ENCODE data around the gene FBXO4.
"Not testable (repeated sequence)": the region's sequence is repeated elsewhere in the genome, so short reads cannot be mapped to it uniquely, and the experiment has no call there.

FBXO4 gene

GRCh38 chr5:41929035-41929434, 4.0 kb downstream of the FBXO4 start:
- H3K27me3 ChIP-seq (ENCODE audit: control insufficient read depth, insufficient read depth, low read length) = no peaks in the 10 kb centered on the region
- H3K9ac ChIP-seq (ENCODE audit: low read length) = no peak overlapping the region
- H3K36me3 ChIP-seq (ENCODE audit: control insufficient read depth, insufficient read depth, low read length) = no peaks in the 10 kb centered on the region
- H3K4me1 ChIP-seq (ENCODE audit: control insufficient read depth, insufficient read depth, low read length) = peaks cover 6% of the 10 kb centered on the region
- H3K4me3 ChIP-seq (ENCODE audit: low read length) = no peak overlapping the region
- H3K27ac ChIP-seq (ENCODE audit: low read depth, low read length) = no peak overlapping the region

GRCh38 chr5:41932770-41933169, 7.7 kb downstream of the FBXO4 start:
- Histone ChIP-seq H3K27me3 (ENCODE audit: control insufficient read depth, insufficient read depth, low read length) (no peaks in the 10 kb centered on the region), H3K4me3 (ENCODE audit: low read length) (no peak overlapping the region), H3K4me1 (ENCODE audit: control insufficient read depth, insufficient read depth, low read length) (no peaks in the 10 kb centered on the region), H3K27ac (ENCODE audit: low read depth, low read length) (no peak overlapping the region), H3K36me3 (ENCODE audit: control insufficient read depth, insufficient read depth, low read length) (no peaks in the 10 kb centered on the region), H3K9ac (ENCODE audit: low read length) (no peak overlapping the region)

GRCh38 chr5:41935544-41935943, 10.5 kb downstream of the FBXO4 start:
- Histone ChIP-seq H3K9ac (ENCODE audit: low read length) (no peak overlapping the region), H3K4me3 (ENCODE audit: low read length) (no peak overlapping the region), H3K27me3 (ENCODE audit: control insufficient read depth, insufficient read depth, low read length) (no peaks in the 10 kb centered on the region), H3K36me3 (ENCODE audit: control insufficient read depth, insufficient read depth, low read length) (no peaks in the 10 kb centered on the region), H3K27ac (ENCODE audit: low read depth, low read length) (no peak overlapping the region), H3K4me1 (ENCODE audit: control insufficient read depth, insufficient read depth, low read length) (no peaks in the 10 kb centered on the region)

GRCh38 chr5:41940641-41941040, 15.6 kb downstream of the FBXO4 start:
- Histone ChIP-seq H3K4me3 (ENCODE audit: low read length) (no peak overlapping the region), H3K4me1 (ENCODE audit: control insufficient read depth, insufficient read depth, low read length) (no peaks in the 10 kb centered on the region), H3K9ac (ENCODE audit: low read length) (no peak overlapping the region), H3K27ac (ENCODE audit: low read depth, low read length) (no peak overlapping the region), H3K36me3 (ENCODE audit: control insufficient read depth, insufficient read depth, low read length) (no peaks in the 10 kb centered on the region), H3K27me3 (ENCODE audit: control insufficient read depth, insufficient read depth, low read length) (no peaks in the 10 kb centered on the region)

- not testable (repeated sequence) for H3K36me3 ChIP-seq (ENCODE audit: control insufficient read depth, insufficient read depth, low read length); H3K4me1 ChIP-seq (ENCODE audit: control insufficient read depth, insufficient read depth, low read length); H3K27me3 ChIP-seq (ENCODE audit: control insufficient read depth, insufficient read depth, low read length); H3K27ac ChIP-seq (ENCODE audit: low read depth, low read length); H3K9ac ChIP-seq (ENCODE audit: low read length); H3K4me3 ChIP-seq (ENCODE audit: low read length)
Observed at GRCh38 chr5:41945332-41945955, 20.4 kb downstream of the FBXO4 start.

GRCh38 chr5:41951224-41951623, 26.1 kb downstream of the FBXO4 start:
- Histone ChIP-seq H3K9ac (ENCODE audit: low read length) (no peak overlapping the region), H3K4me1 (ENCODE audit: control insufficient read depth, insufficient read depth, low read length) (no peaks in the 10 kb centered on the region), H3K4me3 (ENCODE audit: low read length) (no peak overlapping the region), H3K27ac (ENCODE audit: low read depth, low read length) (no peak overlapping the region), H3K27me3 (ENCODE audit: control insufficient read depth, insufficient read depth, low read length) (no peaks in the 10 kb centered on the region), H3K36me3 (ENCODE audit: control insufficient read depth, insufficient read depth, low read length) (no peaks in the 10 kb centered on the region)

GRCh38 chr5:41954286-41954685, 29.2 kb downstream of the FBXO4 start:
- Histone ChIP-seq H3K4me3 (ENCODE audit: low read length) (no peak overlapping the region), H3K27me3 (ENCODE audit: control insufficient read depth, insufficient read depth, low read length) (no peaks in the 10 kb centered on the region), H3K9ac (ENCODE audit: low read length) (no peak overlapping the region), H3K4me1 (ENCODE audit: control insufficient read depth, insufficient read depth, low read length) (no peaks in the 10 kb centered on the region), H3K27ac (ENCODE audit: low read depth, low read length) (no peak overlapping the region), H3K36me3 (ENCODE audit: control insufficient read depth, insufficient read depth, low read length) (no peaks in the 10 kb centered on the region)

- H3K36me3 ChIP-seq (ENCODE audit: control insufficient read depth, insufficient read depth, low read length) = no peaks in the 10 kb centered on the region
- no peak overlapping the region for H3K9ac ChIP-seq (ENCODE audit: low read length)
- no peaks in the 10 kb centered on the region for H3K4me1 ChIP-seq (ENCODE audit: control insufficient read depth, insufficient read depth, low read length)
- H3K4me3 ChIP-seq (ENCODE audit: low read length) = no peak overlapping the region
- no peak overlapping the region for H3K27ac ChIP-seq (ENCODE audit: low read depth, low read length)
- H3K27me3 ChIP-seq (ENCODE audit: control insufficient read depth, insufficient read depth, low read length) = no peaks in the 10 kb centered on the region
Observed at GRCh38 chr5:41955432-41956024, 30.4 kb downstream of the FBXO4 start.

- Histone ChIP-seq H3K9ac (ENCODE audit: low read length) (no peak overlapping the region), H3K36me3 (ENCODE audit: control insufficient read depth, insufficient read depth, low read length) (no peaks in the 10 kb centered on the region), H3K27me3 (ENCODE audit: control insufficient read depth, insufficient read depth, low read length) (no peaks in the 10 kb centered on the region), H3K27ac (ENCODE audit: low read depth, low read length) (no peak overlapping the region), H3K4me3 (ENCODE audit: low read length) (no peak overlapping the region), H3K4me1 (ENCODE audit: control insufficient read depth, insufficient read depth, low read length) (no peaks in the 10 kb centered on the region)
Observed at GRCh38 chr5:41956943-41957342, 31.9 kb downstream of the FBXO4 start.

- Histone ChIP-seq H3K27ac (ENCODE audit: low read depth, low read length) (no peak overlapping the region), H3K36me3 (ENCODE audit: control insufficient read depth, insufficient read depth, low read length) (no peaks in the 10 kb centered on the region), H3K4me3 (ENCODE audit: low read length) (no peak overlapping the region), H3K4me1 (ENCODE audit: control insufficient read depth, insufficient read depth, low read length) (no peaks in the 10 kb centered on the region), H3K9ac (ENCODE audit: low read length) (no peak overlapping the region), H3K27me3 (ENCODE audit: control insufficient read depth, insufficient read depth, low read length) (no peaks in the 10 kb centered on the region)
Observed at GRCh38 chr5:41960481-41960880, 35.4 kb downstream of the FBXO4 start.

- Histone ChIP-seq H3K4me3 (ENCODE audit: low read length) (no peak overlapping the region), H3K27me3 (ENCODE audit: control insufficient read depth, insufficient read depth, low read length) (no peaks in the 10 kb centered on the region), H3K36me3 (ENCODE audit: control insufficient read depth, insufficient read depth, low read length) (no peaks in the 10 kb centered on the region), H3K27ac (ENCODE audit: low read depth, low read length) (no peak overlapping the region), H3K9ac (ENCODE audit: low read length) (no peak overlapping the region), H3K4me1 (ENCODE audit: control insufficient read depth, insufficient read depth, low read length) (no peaks in the 10 kb centered on the region)
Observed at GRCh38 chr5:41961736-41962135, 36.7 kb downstream of the FBXO4 start.

GRCh38 chr5:41962491-41962890, 37.4 kb downstream of the FBXO4 start:
- H3K36me3 ChIP-seq (ENCODE audit: control insufficient read depth, insufficient read depth, low read length) = no peaks in the 10 kb centered on the region
- H3K9ac ChIP-seq (ENCODE audit: low read length) = no peak overlapping the region
- H3K4me3 ChIP-seq (ENCODE audit: low read length) = no peak overlapping the region
- no peaks in the 10 kb centered on the region for H3K27me3 ChIP-seq (ENCODE audit: control insufficient read depth, insufficient read depth, low read length)
- H3K4me1 ChIP-seq (ENCODE audit: control insufficient read depth, insufficient read depth, low read length) = no peaks in the 10 kb centered on the region
- H3K27ac ChIP-seq (ENCODE audit: low read depth, low read length) = no peak overlapping the region

- Histone ChIP-seq H3K4me3 (ENCODE audit: low read length) (no peak overlapping the region), H3K27me3 (ENCODE audit: control insufficient read depth, insufficient read depth, low read length) (no peaks in the 10 kb centered on the region), H3K9ac (ENCODE audit: low read length) (no peak overlapping the region), H3K36me3 (ENCODE audit: control insufficient read depth, insufficient read depth, low read length) (no peaks in the 10 kb centered on the region), H3K4me1 (ENCODE audit: control insufficient read depth, insufficient read depth, low read length) (no peaks in the 10 kb centered on the region), H3K27ac (ENCODE audit: low read depth, low read length) (no peak overlapping the region)
Observed at GRCh38 chr5:41966401-41967105, 41.5 kb downstream of the FBXO4 start.
